ENCODE data around the gene FBXO33.

GRCh38 chr14:39406560-39406959, 25.7 kb downstream of the FBXO33 start:
- TF ChIP-seq ZFX (IDR thresholded peaks at IDR 0.05) = no peak
- no peak for TF ChIP-seq CTCF (conservative IDR thresholded peaks at IDR 0.05)

All from C4-2B (cell line).